HTERT RPE-1 (cell line): ENCODE results near the gene IL2RA.

Experiments used
- in situ Hi-C: fragments of 300-500 bp; cut with MboI; formaldehyde crosslinking; loops from 4 replicates; pipeline ENCODE4 v1.14.3; 2020; ENCODE audit warnings: low sequenced_read_pairs

The IL2RA gene

DNA sequence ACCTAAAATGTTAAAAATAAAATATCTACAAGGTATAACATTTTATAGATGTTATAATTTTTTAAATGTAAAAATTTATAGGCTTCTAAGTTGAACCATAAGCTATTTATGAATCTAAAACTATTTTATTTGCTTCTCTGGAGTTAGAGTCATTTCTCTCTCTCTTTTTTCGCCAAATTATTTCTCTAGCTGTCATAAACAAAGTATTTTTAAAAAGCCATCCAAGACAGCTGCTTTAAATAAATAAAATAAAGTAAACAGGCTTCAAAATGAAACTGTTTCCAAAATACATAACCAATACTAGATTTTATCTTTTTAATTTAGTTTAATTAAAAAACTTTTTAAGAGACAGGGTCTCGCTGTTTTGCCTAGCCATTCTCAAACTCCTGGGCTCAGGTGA, 72.4 kb downstream of the IL2RA start:
- in situ Hi-C loops, result no loop called here

DNA sequence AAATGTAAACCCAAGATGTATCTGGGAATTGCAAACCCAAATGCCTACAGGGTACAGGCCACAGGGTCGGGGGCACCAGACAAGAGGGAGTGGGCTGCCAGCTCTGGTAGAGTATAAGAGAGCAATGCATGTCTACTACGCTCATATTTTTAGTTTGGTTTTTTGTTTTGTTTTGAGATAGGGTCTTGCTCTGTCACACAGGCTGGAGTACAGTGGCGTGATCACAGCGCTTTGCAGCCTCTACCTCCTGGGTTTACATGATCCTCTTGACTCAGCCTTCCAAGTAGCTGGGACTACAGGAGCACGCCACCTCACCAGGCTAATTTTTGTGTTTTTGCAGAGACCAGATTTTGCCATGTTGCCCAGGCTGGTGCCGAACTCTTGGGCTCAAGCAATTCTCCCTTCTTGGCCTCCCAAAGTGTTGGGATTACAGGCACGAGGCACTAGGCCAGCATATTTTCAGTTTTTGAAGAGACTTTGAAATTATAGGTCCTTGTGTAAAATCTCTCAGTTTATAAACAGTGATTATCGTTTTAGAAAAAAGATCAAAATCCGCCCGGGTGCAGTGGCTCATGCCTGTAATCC, 73.7 kb downstream of the IL2RA start:
- in situ Hi-C loops, result no loop called here

DNA sequence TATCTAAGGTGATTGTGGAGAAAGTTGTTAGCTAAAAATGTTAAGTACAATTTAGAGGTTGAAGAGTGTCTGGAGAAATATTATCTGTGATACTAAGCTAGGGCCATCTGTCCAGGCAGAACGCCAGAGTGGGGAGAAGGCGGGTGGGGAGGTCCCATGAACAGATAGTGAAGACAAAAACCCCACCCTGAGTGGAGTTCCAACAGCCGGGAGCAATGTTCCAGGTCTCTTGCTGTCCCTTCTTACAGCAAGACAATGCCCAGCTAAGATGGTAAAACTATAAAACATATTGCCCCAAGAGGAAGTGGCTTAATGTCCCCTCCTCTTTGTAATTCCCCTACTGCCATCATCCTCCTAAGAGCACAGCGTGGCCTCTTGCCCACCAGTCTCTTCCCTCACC, 74.4 kb downstream of the IL2RA start:
- in situ Hi-C loops, result no loop called here

GRCh38 chr10:5985029-5985428, 77.1 kb downstream of the IL2RA start:
- in situ Hi-C loops, result no loop called here

DNA sequence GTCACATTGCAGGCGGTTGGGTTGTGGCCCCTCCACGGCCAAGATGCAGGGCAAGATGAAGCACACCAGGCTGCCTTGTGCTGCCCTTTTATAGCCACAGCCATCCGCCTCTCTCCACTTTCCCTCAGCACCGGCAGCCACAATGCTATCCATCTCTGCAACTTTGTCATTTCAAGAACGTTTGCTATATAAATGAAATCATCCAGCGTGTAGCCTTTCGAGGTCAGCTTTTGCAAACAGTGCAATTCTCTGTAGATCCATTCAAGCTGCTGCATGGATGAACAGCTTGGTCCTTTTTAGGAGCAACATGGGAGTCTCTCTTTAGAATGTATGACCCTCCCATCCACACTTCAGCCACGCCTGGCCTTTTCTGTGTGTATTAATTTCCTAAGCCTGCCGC, 78.4 kb downstream of the IL2RA start:
- in situ Hi-C loops, result no loop called here

- in situ Hi-C loops, result no loop called here
These were observed 80.6 kb downstream of the IL2RA start for GRCh38 chr10:5981529-5981928.

GRCh38 chr10:5978230-5978489, 84.0 kb downstream of the IL2RA start:
- in situ Hi-C loops, result no loop called here

GRCh38 chr10:5977471-5978229, 84.5 kb downstream of the IL2RA start, which contains the start of gene IL15RA:
TSS of gene IL15RA (minus strand) at chr10:5977543. CDS start at chr10:5977492, 51 bp downstream.
- in situ Hi-C loops, result no loop called here

- in situ Hi-C loops, result no loop called here
These were observed 85.4 kb downstream of the IL2RA start for GRCh38 chr10:5976512-5977470.

DNA sequence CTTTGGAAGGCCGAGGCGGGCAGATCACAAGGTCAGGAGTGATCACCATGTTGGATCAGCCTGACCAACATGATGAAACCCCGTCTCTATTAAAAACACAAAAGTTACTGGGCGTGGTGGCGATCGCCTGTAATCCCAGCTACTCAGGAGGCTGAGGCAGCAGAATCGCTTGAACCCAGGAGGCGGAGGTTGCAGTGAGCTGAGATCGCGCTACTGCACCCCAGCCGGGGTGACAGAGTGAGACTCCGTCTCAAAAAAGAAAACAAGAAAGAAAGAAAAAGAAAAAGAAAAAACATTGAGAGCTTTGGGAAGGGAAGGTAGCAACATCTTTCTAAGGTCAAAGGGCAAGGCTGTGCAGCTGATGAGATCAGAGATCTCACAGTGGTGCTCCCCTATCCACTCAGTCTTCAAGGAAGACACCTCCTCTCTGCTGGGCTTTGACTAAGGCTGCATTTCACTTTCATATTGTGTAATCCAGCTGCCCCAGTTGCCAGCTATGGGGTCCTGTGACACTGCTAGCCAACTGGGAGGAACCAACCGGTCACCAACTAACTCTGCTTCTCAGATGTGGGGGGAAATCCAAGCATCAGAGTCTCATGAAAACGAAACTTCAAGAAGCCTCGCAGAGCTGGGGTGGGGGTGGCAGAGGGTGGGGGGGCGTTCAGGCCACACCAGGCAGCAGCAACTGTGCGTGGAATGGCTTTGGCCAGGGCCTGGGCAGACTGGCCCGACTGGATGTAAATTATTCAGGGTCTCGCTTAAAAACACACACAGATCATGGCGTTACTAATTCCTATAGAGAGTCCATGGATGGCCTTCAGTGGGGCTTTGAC, 86.3 kb downstream of the IL2RA start:
- in situ Hi-C loops, result no loop called here

- in situ Hi-C loops, result no loop called here
These were observed 89.1 kb downstream of the IL2RA start for GRCh38 chr10:5973069-5973468.

DNA sequence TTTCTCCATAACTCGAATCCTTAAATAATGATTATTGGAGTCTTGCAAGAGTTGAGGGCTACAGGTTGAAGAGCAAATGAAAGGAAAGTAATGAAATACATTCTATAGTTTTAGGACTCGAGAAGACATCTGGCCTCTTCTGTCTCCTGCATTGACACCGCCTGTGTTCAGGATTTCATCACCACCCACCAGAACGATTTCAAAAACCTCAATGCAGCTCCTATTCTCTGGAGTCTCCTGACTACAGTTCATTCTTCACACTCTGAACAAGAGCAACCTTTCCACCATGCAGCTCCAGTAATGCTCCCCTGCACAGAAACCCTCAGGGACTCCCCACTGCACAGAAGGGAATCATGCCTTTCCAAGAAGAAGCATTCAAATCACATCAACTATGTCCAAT, 90.3 kb downstream of the IL2RA start:
- in situ Hi-C loops, result no loop called here

DNA sequence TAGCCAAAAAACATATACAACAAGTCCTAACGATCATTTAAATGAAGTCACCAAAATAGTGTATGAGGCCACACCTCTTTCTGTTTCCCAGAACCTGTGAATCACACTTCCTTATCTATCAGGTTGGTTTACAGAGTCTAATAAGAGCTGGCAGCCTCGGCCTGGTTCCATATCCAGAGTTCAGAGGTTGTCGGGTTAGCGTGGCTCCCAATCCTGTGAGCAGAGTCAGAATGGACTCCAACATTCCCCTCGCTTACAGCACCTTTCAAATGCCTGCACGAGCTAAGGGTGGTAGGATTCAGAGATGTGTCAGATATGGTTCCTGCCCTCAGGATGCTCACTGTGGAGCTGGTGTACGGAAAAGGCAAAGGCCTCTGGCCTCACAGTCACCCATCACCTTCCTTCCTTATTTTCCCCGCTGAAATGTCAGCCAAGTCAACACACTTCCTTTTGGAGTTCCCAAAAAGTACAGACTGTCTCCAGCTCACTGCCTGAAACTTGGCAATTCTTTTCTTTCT, 90.8 kb downstream of the IL2RA start:
- in situ Hi-C loops, result no loop called here

DNA sequence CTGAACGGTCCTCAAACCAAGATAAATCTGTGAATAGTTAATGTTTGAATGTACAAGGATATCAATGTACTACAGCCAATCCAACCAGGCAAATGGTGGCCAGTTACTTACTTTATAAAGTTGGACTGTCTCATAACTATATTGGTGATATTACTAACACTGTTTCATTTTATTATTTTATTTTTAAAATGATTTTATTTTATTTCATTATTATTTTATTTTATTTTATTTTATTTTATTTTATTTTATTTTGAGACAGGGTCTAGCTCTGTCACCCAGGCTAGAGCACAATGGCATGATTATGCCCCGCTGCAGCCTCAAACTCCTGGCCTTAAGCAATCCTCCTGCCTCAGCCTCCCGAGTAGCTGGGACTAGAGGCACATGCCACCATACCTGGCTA, 91.6 kb downstream of the IL2RA start:
- in situ Hi-C loops, result no loop called here

- in situ Hi-C loops, result no loop called here
These were observed 92.1 kb downstream of the IL2RA start for GRCh38 chr10:5970066-5970465.

DNA sequence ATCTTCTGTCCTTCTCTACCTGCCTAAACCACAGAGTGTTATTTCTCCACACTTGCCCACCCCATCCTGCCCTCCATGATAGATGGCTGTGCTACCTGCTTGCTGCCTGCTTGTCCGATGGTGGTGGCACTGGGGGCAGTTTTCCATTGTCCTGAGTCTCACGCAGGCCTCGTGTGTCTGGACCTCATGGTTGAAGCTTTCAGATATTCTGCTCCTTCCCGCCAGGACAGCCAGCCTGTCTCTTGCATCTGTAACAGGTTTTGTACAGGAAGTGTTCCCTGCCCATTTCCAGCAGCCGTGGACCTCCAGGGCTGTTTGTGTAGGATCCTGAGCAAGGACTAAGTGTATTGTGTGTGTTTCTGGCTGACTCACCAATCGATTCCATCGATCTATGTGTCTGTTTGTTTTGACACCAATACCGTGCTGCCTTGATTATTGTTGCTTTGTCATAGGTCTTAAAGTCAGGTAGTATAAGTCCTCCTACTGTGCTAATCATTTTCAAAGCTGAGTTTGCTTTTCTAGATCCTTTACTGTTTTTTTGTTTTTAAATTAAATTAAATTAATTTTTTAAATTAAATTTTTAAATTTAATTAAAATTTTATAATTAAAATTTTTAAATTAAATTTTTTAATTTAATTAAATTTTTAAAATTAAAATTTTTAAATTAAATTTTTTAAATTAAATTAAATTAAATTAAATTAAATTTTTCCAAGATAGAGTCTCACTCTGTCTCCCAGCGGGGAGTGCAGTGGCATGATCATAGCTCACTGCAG, 93.3 kb downstream of the IL2RA start:
- in situ Hi-C loops, result no loop called here

- in situ Hi-C loops, result no loop called here
These were observed 94.0 kb downstream of the IL2RA start for GRCh38 chr10:5968037-5968680.

DNA sequence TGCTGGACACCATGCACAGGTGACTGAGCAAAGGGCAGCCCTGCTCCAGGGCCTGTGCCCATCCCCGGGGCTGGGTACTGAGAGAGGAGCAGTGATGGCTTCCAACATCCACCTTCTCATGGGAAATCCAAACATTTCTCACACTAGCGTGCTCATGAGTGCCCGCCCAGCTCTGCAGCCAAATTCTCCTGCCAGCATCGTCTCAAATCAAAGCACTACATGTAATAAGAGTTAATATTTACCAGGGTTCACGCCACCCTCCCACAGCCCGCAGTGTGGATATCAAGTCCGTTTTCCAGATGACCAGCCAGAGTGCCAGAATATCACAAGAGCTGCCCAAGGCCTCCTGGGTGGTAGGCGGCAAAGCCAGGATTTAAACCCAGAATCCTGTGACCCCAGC, 96.9 kb downstream of the IL2RA start:
- in situ Hi-C loops, result no loop called here

DNA sequence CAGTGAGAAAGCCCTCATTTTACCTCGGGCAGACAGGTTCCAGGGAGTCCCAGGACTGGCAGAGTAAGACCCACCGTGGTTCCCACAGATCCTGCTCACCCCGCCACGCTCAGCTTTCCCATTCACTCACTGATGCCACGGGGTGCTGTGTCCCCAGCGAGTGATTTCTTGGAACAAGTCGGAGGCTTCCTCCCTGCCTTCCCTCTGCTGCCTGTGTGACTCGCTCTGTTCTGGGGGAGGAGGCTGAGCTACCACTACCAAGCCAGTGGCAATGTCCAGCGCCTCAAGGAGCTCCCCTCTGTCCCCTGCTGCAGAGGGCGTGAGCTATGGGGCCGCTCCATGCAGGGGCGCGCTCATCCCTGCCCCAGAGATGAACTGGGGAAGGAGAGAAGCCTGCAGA, 97.4 kb downstream of the IL2RA start:
- in situ Hi-C loops, result no loop called here

DNA sequence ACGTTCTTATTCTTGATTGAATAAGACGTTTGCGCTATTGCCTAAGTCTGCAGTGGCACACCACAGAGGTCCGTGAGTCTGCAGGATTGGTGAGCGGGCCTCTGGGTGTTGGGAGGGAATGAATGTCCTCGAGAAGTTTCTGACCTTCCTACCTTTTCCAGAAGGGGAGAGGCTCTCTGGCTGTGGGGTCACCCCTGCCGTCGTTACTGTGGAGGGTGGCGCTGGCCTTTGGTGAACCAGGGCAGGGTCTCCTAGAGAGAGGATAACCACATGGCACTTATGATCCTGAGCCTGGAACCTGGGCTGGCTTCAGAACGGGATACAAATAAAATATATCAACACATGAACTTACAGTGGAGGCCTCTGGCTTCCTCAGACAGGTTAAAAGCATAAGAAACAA, 98.6 kb downstream of the IL2RA start:
- in situ Hi-C loops, result no loop called here
